OCI-LY1 (cell line): ENCODE results near the gene IL20.

Source experiments
- H2AFZ ChIP-seq: fragments of 200-600 bp; sonication (generic), shearing (Covaris generic); 2 replicates; pipeline ENCODE4 v1.6.0; 2014; ENCODE audit warnings: antibody characterized with exemption, mild to moderate bottlenecking, low read length
- H3F3A ChIP-seq: fragments of 200-600 bp; sonication (generic), shearing (Covaris generic); 2 replicates; pipeline ENCODE4 v1.6.0; 2014; ENCODE audit warnings: mild to moderate bottlenecking, antibody characterized with exemption, low read length, moderate library complexity; ENCODE audit not compliant: insufficient read depth
- H3K27ac ChIP-seq: fragments of 200-600 bp; sonication (generic); 2 replicates; pipeline ENCODE4 v1.5.1; 2014; ENCODE audit warnings: low read length, mixed run types, mild to moderate bottlenecking, low read depth; ENCODE audit not compliant: poor library complexity, severe bottlenecking
- H3K27me3 ChIP-seq: fragments of 200-600 bp; sonication (generic); 2 replicates; pipeline ENCODE4 v1.6.0; 2014; ENCODE audit warnings: antibody characterized with exemption, mild to moderate bottlenecking, low read length, moderate library complexity; ENCODE audit not compliant: insufficient read depth
- H3K36me3 ChIP-seq: fragments of 200-600 bp; sonication (generic); 2 replicates; pipeline ENCODE4 v1.6.1; 2014; ENCODE audit warnings: mild to moderate bottlenecking, antibody characterized with exemption, low read length, moderate library complexity, mixed read lengths; ENCODE audit not compliant: insufficient read depth
- H3K4me1 ChIP-seq: fragments of 200-600 bp; sonication (generic); 2 replicates; pipeline ENCODE4 v1.5.1; 2014; ENCODE audit warnings: mild to moderate bottlenecking, low read length, moderate library complexity; ENCODE audit not compliant: insufficient read depth, severe bottlenecking
- H3K4me2 ChIP-seq: fragments of 200-600 bp; sonication (generic), shearing (Covaris generic); 2 replicates; pipeline ENCODE4 v1.6.1; 2014; ENCODE audit warnings: low read length
- H3K4me3 ChIP-seq: fragments of 200-600 bp; sonication (generic); 2 replicates; pipeline ENCODE4 v1.5.1; 2014; ENCODE audit warnings: low read length, low read depth, mild to moderate bottlenecking, mixed read lengths; ENCODE audit not compliant: poor library complexity, severe bottlenecking
- H3K79me2 ChIP-seq: fragments of 200-600 bp; shearing (Covaris generic); 2 replicates; pipeline ENCODE4 v1.6.1; 2016; ENCODE audit warnings: mixed run types, low read length, mixed read lengths; ENCODE audit not compliant: insufficient read depth
- H3K9ac ChIP-seq: fragments of 200-600 bp; sonication (generic), shearing (Covaris generic); 2 replicates; pipeline ENCODE4 v1.6.1; 2014; ENCODE audit warnings: mild to moderate bottlenecking, low read length, mixed read lengths
- H3K9me2 ChIP-seq: fragments of 200-600 bp; sonication (generic), shearing (Covaris generic); 2 replicates; pipeline ENCODE4 v1.6.1; 2014; ENCODE audit warnings: low read depth, mild to moderate bottlenecking, low read length, mixed read lengths
- H3K9me3 ChIP-seq: fragments of 200-600 bp; shearing (Covaris generic); 2 replicates; pipeline ENCODE4 v1.6.1; 2014; ENCODE audit warnings: low read length, mixed read lengths
- H4K20me1 ChIP-seq: fragments of 200-600 bp; sonication (generic), shearing (Covaris generic); 2 replicates; pipeline ENCODE4 v1.6.0; 2016; ENCODE audit warnings: mild to moderate bottlenecking, low read length; ENCODE audit not compliant: insufficient read depth
- EZH2 ChIP-seq: fragments of 200-600 bp; sonication (generic), shearing (Covaris generic); IDR thresholded peaks from 2 replicates; pipeline ENCODE4 v1.8.0; 2017; ENCODE audit warnings: borderline replicate concordance, mixed run types, mild to moderate bottlenecking, antibody characterized with exemption, low read length, moderate library complexity, mixed read lengths
- TF ChIP-seq, protein P1 (sequence below): fragments of 200-600 bp; sonication (generic), shearing (Covaris generic); IDR thresholded peaks from 2 replicates; pipeline ENCODE4 v1.5.1; 2017; ENCODE audit warnings: mild to moderate bottlenecking, antibody characterized with exemption, low read length, moderate library complexity, mixed read lengths

The IL20 gene

DNA sequence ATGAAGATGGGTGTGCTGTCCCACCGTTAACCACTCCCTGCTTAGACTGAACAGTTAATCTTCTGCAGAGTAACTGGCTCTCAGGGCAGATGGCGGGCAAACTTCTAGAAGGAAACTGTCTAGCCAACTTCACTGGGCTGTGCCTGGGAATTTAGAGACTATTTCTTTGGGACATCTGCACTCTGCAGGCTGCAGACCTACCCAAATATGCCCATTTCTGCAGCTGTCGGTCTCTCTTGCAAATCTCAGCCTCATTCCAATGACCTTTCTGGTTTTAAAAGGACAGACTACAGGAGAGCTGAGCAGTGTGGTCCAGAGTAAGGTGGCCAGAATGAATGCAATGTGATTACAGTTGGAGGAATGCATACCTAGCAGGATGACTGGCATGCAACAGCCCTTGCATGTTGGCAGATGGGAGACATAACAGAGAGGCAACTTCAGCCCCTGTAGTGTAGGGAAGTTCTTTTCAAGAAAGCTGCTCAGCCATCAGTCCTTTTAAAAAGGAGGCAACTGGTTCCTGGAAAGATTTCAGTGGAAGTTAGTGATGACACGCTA is 26.3 kb upstream of the IL20 start:
- H3K36me3 ChIP-seq = no peaks in the 10 kb centered on the region
- H3F3A ChIP-seq = no peaks in the 10 kb centered on the region
- H4K20me1 ChIP-seq = no peaks in the 10 kb centered on the region
- H3K4me3 ChIP-seq = no peak overlapping the region
- H3K4me1 ChIP-seq = no peaks in the 10 kb centered on the region
- H3K9me2 ChIP-seq = no peaks in the 10 kb centered on the region
- no peak overlapping the region for H3K4me2 ChIP-seq
- H3K27ac ChIP-seq = no peak overlapping the region
- no peak overlapping the region for H2AFZ ChIP-seq
- TF ChIP-seq, protein P1, sequence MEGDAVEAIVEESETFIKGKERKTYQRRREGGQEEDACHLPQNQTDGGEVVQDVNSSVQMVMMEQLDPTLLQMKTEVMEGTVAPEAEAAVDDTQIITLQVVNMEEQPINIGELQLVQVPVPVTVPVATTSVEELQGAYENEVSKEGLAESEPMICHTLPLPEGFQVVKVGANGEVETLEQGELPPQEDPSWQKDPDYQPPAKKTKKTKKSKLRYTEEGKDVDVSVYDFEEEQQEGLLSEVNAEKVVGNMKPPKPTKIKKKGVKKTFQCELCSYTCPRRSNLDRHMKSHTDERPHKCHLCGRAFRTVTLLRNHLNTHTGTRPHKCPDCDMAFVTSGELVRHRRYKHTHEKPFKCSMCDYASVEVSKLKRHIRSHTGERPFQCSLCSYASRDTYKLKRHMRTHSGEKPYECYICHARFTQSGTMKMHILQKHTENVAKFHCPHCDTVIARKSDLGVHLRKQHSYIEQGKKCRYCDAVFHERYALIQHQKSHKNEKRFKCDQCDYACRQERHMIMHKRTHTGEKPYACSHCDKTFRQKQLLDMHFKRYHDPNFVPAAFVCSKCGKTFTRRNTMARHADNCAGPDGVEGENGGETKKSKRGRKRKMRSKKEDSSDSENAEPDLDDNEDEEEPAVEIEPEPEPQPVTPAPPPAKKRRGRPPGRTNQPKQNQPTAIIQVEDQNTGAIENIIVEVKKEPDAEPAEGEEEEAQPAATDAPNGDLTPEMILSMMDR = no peak
- no peak for TF ChIP-seq EZH2
- H3K9me3 ChIP-seq = no peaks in the 10 kb centered on the region
- no peak overlapping the region for H3K9ac ChIP-seq
- H3K79me2 ChIP-seq = no peaks in the 10 kb centered on the region
- H3K27me3 ChIP-seq = peaks cover 4% of the 10 kb centered on the region; the same call in 1 of the 2 replicates

DNA sequence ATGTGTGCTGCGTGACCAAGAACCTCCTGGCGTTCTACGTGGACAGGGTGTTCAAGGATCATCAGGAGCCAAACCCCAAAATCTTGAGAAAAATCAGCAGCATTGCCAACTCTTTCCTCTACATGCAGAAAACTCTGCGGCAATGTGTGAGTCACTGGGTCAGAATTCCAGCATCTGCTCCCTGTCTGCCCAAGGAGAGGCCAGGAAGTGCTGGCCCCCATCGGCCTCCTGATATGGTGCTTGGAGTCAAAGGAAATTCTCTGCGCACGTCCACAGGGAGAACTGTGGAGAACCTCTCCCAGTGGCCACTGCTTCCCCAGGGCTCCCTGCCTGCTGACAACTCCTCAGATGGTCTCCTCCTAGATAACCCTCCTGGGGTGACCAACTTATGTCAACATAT is 25.6 kb upstream of the IL20 start:
- H3K27ac ChIP-seq = no peak overlapping the region
- H2AFZ ChIP-seq = no peak overlapping the region
- H3K9me3 ChIP-seq = no peaks in the 10 kb centered on the region
- H3K36me3 ChIP-seq = no peaks in the 10 kb centered on the region
- no peaks in the 10 kb centered on the region for H3K9me2 ChIP-seq
- no peaks in the 10 kb centered on the region for H4K20me1 ChIP-seq
- H3F3A ChIP-seq = no peaks in the 10 kb centered on the region
- TF ChIP-seq, protein P1 = no peak
- no peak for TF ChIP-seq EZH2
- no peak overlapping the region for H3K9ac ChIP-seq
- peaks cover 4% of the 10 kb centered on the region; the same call in 1 of the 2 replicates for H3K27me3 ChIP-seq
- no peak overlapping the region for H3K4me2 ChIP-seq
- no peaks in the 10 kb centered on the region for H3K79me2 ChIP-seq
- no peaks in the 10 kb centered on the region for H3K4me1 ChIP-seq
- no peak overlapping the region for H3K4me3 ChIP-seq

DNA sequence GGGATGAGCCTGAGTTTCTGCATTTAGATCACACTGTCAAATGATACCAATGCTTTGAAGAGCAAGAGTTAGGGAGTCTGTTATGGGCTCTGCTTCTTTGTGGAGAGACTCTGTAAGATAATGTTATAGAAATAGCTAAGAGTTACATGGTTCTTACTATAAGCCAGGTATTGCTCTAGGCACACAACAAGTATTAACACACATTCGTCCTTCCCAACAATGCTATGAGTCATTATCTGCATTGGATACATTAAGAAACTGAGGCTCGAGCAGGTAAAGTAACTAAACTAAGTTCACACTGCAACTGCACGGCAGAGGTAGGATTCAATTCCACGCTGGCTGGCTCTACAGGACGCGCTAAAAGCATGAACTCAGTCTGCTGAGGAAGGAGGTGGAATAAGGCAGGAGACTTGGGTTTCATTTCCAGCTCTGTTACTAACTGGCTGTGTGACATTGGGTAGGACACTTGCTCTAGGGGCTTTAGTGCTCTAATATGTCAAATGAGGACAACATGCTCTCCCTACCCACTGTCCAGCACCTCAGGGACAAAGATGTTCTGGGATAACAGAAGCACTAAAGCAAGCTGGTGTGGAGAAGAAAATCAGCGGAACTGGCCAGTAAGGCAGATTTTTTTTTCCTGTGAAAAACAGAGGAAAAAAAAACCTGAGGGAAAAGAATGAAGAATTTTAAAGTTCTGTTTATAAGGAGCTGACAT is 23.7 kb upstream of the IL20 start:
- H3K27me3 ChIP-seq = peaks cover 4% of the 10 kb centered on the region; the same call in 1 of the 2 replicates
- no peak overlapping the region for H3K4me2 ChIP-seq
- no peaks in the 10 kb centered on the region for H3K9me2 ChIP-seq
- no peaks in the 10 kb centered on the region for H3K4me1 ChIP-seq
- no peaks in the 10 kb centered on the region for H3K9me3 ChIP-seq
- no peaks in the 10 kb centered on the region for H3K36me3 ChIP-seq
- no peak overlapping the region for H3K9ac ChIP-seq
- H3F3A ChIP-seq = no peaks in the 10 kb centered on the region
- no peaks in the 10 kb centered on the region for H3K79me2 ChIP-seq
- H3K4me3 ChIP-seq = no peak overlapping the region
- H4K20me1 ChIP-seq = no peaks in the 10 kb centered on the region
- TF ChIP-seq EZH2 = no peak
- TF ChIP-seq, protein P1 = no peak
- H2AFZ ChIP-seq = no peak overlapping the region
- H3K27ac ChIP-seq = no peak overlapping the region
